B cell (primary cell): ENCODE results near the gene ABHD12B. TPM values are rescaled to one million over a fixed set of nuclear protein-coding genes. Genes with fewer than 3 reads are reported as not detected.

Experiments used
- ATAC-seq: fragments of 200-7000 bp; cut with Tn5 transposase; one replicate; pipeline ENCODE4 v1.10.0; 2021; ENCODE audit warnings: low read depth, mild to moderate bottlenecking, moderate number of reproducible peaks, moderate library complexity
- CTCF ChIA-PET: fragments of 350-600 bp; sonication (Branson Sonifier 250); formaldehyde crosslinking; loops from one replicate; lab custom pipeline; 2021; ENCODE audit warnings: antibody characterized with exemption, inconsistent platforms; lab: Charles Lee
- POLR2A ChIA-PET: fragments of 350-600 bp; sonication (Branson Sonifier 250); formaldehyde crosslinking; loops from one replicate; lab custom pipeline; 2021; ENCODE audit warnings: antibody characterized with exemption; lab: Charles Lee
- DNase-seq: peaks from one replicate; pipeline ENCODE4 v3.0.0; 2013
- H2AFZ ChIP-seq: 2 replicates; pipeline ENCODE4 v1.6.1; 2012; ENCODE audit warnings: mild to moderate bottlenecking, low read depth, low read length; ENCODE audit not compliant: insufficient read depth, poor library complexity, severe bottlenecking
- H3K27ac ChIP-seq, 2 donors: 1 replicate in 1 of 2; 2 replicates in 1 of 2; pipeline ENCODE4 v1.5.1; 2012 to 2013; ENCODE audit warnings: low read length in 2 of 2, mild to moderate bottlenecking in 2 of 2, moderate library complexity in 1 of 2
- H3K27me3 ChIP-seq, 4 experiments: fragments of 200-600 bp in 1 of 4; sonication (generic) in 1 of 4; replicated peaks in 1 of 4; 1 replicate in 2 of 4; 2 replicates in 2 of 4; pipeline versions ENCODE4 v1.6.1 to v1.7.0; 2013 to 2016; ENCODE audit warnings: low read length in 3 of 4, mild to moderate bottlenecking in 2 of 4, mixed read lengths in 1 of 4, moderate library complexity in 1 of 4; ENCODE audit not compliant: insufficient read depth in 4 of 4, control insufficient read depth in 3 of 4; ENCODE audit errors: control extremely low read depth in 1 of 4
- H3K36me3 ChIP-seq, 2 experiments: replicated peaks in 1 of 2; 1 replicate in 1 of 2; 2 replicates in 1 of 2; pipeline versions ENCODE4 v1.6.1 to v1.7.1; 2013; ENCODE audit warnings: low read length in 1 of 2; ENCODE audit not compliant: insufficient read depth in 2 of 2, control insufficient read depth in 1 of 2; ENCODE audit errors: control extremely low read depth in 1 of 2, extremely low read depth in 1 of 2
- H3K4me1 ChIP-seq, 2 donors: fragments of 200-600 bp in 1 of 2; sonication (generic) in 1 of 2; 1 replicate in 1 of 2; 2 replicates in 1 of 2; pipeline versions ENCODE4 v1.5.1 to v1.6.1; 2013 to 2017; ENCODE audit warnings: low read length in 2 of 2; ENCODE audit not compliant: control insufficient read depth in 2 of 2, insufficient read depth in 2 of 2
- H3K4me2 ChIP-seq: replicated peaks from 2 replicates; pipeline ENCODE3; 2012; ENCODE audit warnings: mild to moderate bottlenecking, low read depth, low read length; ENCODE audit not compliant: poor library complexity, severe bottlenecking
- H3K4me3 ChIP-seq, 5 experiments: fragments of 200-600 bp in 1 of 5; sonication (generic) in 1 of 5; 1 replicate in 3 of 5; 2 replicates in 2 of 5; pipeline versions ENCODE4 v1.5.1 to v1.7.0; 2011 to 2016; ENCODE audit warnings: low read length in 4 of 5, mild to moderate bottlenecking in 4 of 5, low read depth in 2 of 5, control low read depth in 1 of 5, moderate library complexity in 1 of 5; ENCODE audit not compliant: insufficient read depth in 1 of 5; ENCODE audit errors: control extremely low read depth in 1 of 5, extremely low read depth in 1 of 5
- H3K79me2 ChIP-seq: fragments of 200-600 bp; sonication (generic); one replicate; pipeline ENCODE4 v1.6.0; 2016; ENCODE audit warnings: low read length; ENCODE audit not compliant: control insufficient read depth, insufficient read depth
- H3K9ac ChIP-seq: fragments of 200-600 bp; sonication (generic); 2 replicates; pipeline ENCODE4 v1.6.1; 2017; ENCODE audit warnings: mild to moderate bottlenecking, low read length, moderate library complexity
- H3K9me3 ChIP-seq, 3 donors: one replicate each; pipeline versions ENCODE4 v1.6.1 to v1.7.1; 2013; ENCODE audit warnings: low read length in 2 of 3; ENCODE audit not compliant: control insufficient read depth in 2 of 3, insufficient read depth in 1 of 3; ENCODE audit errors: control extremely low read depth in 1 of 3
- H4K20me1 ChIP-seq: 2 replicates; pipeline ENCODE4 v1.6.0; 2012; ENCODE audit warnings: mild to moderate bottlenecking, low read length; ENCODE audit not compliant: insufficient read depth, control insufficient read depth, poor library complexity, severe bottlenecking
- H3K27ac Mint-ChIP-seq: one replicate; pipeline ENCODE4 v1.8.0; 2021; ENCODE audit warnings: mixed read lengths
- H3K27me3 Mint-ChIP-seq: one replicate; pipeline ENCODE4 v1.8.0; 2021; ENCODE audit warnings: mixed read lengths
- H3K4me1 Mint-ChIP-seq: one replicate; pipeline ENCODE4 v1.8.0; 2021; ENCODE audit warnings: mixed read lengths
- H3K4me3 Mint-ChIP-seq: one replicate; pipeline ENCODE4 v1.8.0; 2021; ENCODE audit warnings: mixed read lengths
- H3K9me3 Mint-ChIP-seq: one replicate; pipeline ENCODE4 v1.8.0; 2022; ENCODE audit warnings: mixed read lengths; ENCODE audit not compliant: insufficient read depth
- EZH2 ChIP-seq: IDR thresholded peaks from 2 replicates; pipeline ENCODE4 v1.6.1; 2012; ENCODE audit warnings: borderline replicate concordance, low read depth, mild to moderate bottlenecking, moderate library complexity, low read length; ENCODE audit not compliant: insufficient read depth, poor library complexity, severe bottlenecking
- WGBS: methylation state at CpG from one replicate; pipeline ENCODE4 v1.1.5; 2013; ENCODE audit warnings: missing lambda C conversion rate; ENCODE audit not compliant: insufficient coverage; 5-methylcytosine and 5-hydroxymethylcytosine counted together
- intact Hi-C: fragments of 100-400 bp; cut with micrococcal nuclease; formaldehyde crosslinking; loops from one replicate; pipeline ENCODE4 v1.10.0; 2022
- polyA plus RNA-seq: library from polyadenylated mRNA; depleted of rRNA; stranded (reverse); fragments of >200 nt; gene quantifications from 2 replicates; pipeline ENCODE4 v1.2.3, GENCODE V29; 2012
- small RNA-seq: library from RNA; depleted of rRNA; stranded (forward); fragments of <200 nt; gene quantifications from one replicate; pipeline ENCODE3, GENCODE V24; 2012; ENCODE audit warnings: low replicate concordance, low read depth; ENCODE audit not compliant: insufficient read length
- total RNA-seq, 2 donors: library from RNA; stranded (reverse); fragments of 120-200 nt in 1 of 2; gene quantifications; 1 replicate in 1 of 2; 2 replicates in 1 of 2; pipeline versions ENCODE4 v1.2.3 to v1.2.4, GENCODE V29; 2013 to 2022
- TF ChIP-seq, protein P1 (sequence below): fragments of 200-600 bp; IDR thresholded peaks from one replicate; pipeline ENCODE4 v1.8.0; 2022; ENCODE audit warnings: antibody characterized with exemption, mild to moderate bottlenecking

The ABHD12B gene
- total and polyA plus RNA-seq, 2 donors (not counting 1 experiment from before 2014, with no cell fraction given): not detected

DNA sequence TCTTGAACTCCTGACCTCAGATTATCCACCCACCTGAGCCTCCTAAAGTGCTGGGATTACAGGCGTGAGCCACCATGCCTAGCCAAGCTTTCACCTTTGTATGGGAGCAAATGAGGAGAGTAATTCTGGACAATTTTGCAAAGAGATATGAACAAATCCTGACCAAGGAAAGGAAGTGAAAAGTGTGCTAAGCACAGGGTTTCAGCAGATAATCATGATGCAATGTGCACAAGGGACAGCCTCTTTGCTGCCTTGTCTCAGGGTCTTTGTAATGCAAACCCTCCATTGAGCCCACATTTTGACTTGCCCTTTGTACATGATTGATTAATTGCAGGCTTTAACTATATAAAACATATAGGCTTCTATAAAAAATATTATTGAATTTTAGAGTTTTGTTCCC is 81.6 kb downstream of the ABHD12B start:
- DNase-seq (no peak), ATAC-seq (no peak)
- H3K36me3 ChIP-seq: no peaks in the 10 kb centered on the region
- POLR2A ChIA-PET: no interaction called here
- H4K20me1 ChIP-seq: no peaks in the 10 kb centered on the region
- H2AFZ ChIP-seq: no peak overlapping the region
- H3K9me3 ChIP-seq: peaks cover 0 to 7% (median 0%) of the 10 kb centered on the region in 3 donors
- no peaks in the 10 kb centered on the region for H3K4me1 Mint-ChIP-seq
- no peak overlapping the region for H3K27ac Mint-ChIP-seq
- 100% methylated on average over 1 of the region's 1 CpG for WGBS
- no peak overlapping the region for H3K9ac ChIP-seq
- no peaks in the 10 kb centered on the region for H3K27me3 Mint-ChIP-seq
- H3K27me3 ChIP-seq: no peaks in the 10 kb centered on the region
- H3K4me1 ChIP-seq: no peaks in the 10 kb centered on the region
- CTCF ChIA-PET: interaction anchor here (1.2 to 2.6 kb wide), 2 partner anchors 142 to 265 kb away, joined by 3 to 15 read pairs; partner anchors contain the start of gene TRIM9
- intact Hi-C loops: no loop called here
- H3K4me3 Mint-ChIP-seq: no peak overlapping the region
- TF ChIP-seq, protein P1, sequence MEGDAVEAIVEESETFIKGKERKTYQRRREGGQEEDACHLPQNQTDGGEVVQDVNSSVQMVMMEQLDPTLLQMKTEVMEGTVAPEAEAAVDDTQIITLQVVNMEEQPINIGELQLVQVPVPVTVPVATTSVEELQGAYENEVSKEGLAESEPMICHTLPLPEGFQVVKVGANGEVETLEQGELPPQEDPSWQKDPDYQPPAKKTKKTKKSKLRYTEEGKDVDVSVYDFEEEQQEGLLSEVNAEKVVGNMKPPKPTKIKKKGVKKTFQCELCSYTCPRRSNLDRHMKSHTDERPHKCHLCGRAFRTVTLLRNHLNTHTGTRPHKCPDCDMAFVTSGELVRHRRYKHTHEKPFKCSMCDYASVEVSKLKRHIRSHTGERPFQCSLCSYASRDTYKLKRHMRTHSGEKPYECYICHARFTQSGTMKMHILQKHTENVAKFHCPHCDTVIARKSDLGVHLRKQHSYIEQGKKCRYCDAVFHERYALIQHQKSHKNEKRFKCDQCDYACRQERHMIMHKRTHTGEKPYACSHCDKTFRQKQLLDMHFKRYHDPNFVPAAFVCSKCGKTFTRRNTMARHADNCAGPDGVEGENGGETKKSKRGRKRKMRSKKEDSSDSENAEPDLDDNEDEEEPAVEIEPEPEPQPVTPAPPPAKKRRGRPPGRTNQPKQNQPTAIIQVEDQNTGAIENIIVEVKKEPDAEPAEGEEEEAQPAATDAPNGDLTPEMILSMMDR: no peak
- no peak for TF ChIP-seq EZH2
- no peaks in the 10 kb centered on the region for H3K9me3 Mint-ChIP-seq
- no peak overlapping the region for H3K4me2 ChIP-seq
- no peak overlapping the region for H3K4me3 ChIP-seq
- H3K27ac ChIP-seq: no peak overlapping the region
- H3K79me2 ChIP-seq: no peaks in the 10 kb centered on the region

Small RNA genes lying within 50 kb of the gene (small RNA-seq; reads per million reads assigned to genes)
- not detected for gene RF00593

Other genes starting within 250 kb of the ABHD12B start
- gene SAV1, start 203.7 kb upstream of the ABHD12B start, total RNA-seq: 36.1 and 39.7 TPM in 2 replicates
- 22.4 and 28.3 TPM in 2 replicates for gene SAV1, start 203.7 kb upstream of the ABHD12B start, polyA plus RNA-seq
- gene NIN, start 40.9 kb upstream of the ABHD12B start, total RNA-seq: 211 and 219 TPM in 2 replicates
- gene NIN, start 40.9 kb upstream of the ABHD12B start, polyA plus RNA-seq: 25.4 and 46.2 TPM in 2 replicates
- gene PYGL, start 72.4 kb downstream of the ABHD12B start, total RNA-seq: 0.49 and 0.64 TPM in 2 replicates
- 0.37 and 0.60 TPM in 2 replicates for gene PYGL, start 72.4 kb downstream of the ABHD12B start, polyA plus RNA-seq
- gene TRIM9, start 223.1 kb downstream of the ABHD12B start, total RNA-seq: 0.32 TPM in 2 replicates
- gene TRIM9, start 223.1 kb downstream of the ABHD12B start, polyA plus RNA-seq: 0.12 and 0.24 TPM in 2 replicates